GM21423 (cell line): ENCODE measurements around the gene ZC3H10.
"Not testable (repeated sequence)": the region's sequence is repeated elsewhere in the genome, so short reads cannot be mapped to it uniquely, and the experiment has no call there.

Source experiments
- ATAC-seq: cut with Tn5 transposase; IDR thresholded peaks from one replicate; pipeline ENCODE4 v1.9.1; 2021; ENCODE audit warnings: mild to moderate bottlenecking, moderate library complexity; ENCODE audit not compliant: unreplicated experiment

ZC3H10 gene, protein sequence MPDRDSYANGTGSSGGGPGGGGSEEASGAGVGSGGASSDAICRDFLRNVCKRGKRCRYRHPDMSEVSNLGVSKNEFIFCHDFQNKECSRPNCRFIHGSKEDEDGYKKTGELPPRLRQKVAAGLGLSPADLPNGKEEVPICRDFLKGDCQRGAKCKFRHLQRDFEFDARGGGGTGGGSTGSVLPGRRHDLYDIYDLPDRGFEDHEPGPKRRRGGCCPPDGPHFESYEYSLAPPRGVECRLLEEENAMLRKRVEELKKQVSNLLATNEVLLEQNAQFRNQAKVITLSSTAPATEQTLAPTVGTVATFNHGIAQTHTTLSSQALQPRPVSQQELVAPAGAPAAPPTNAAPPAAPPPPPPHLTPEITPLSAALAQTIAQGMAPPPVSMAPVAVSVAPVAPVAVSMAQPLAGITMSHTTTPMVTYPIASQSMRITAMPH

DNA sequence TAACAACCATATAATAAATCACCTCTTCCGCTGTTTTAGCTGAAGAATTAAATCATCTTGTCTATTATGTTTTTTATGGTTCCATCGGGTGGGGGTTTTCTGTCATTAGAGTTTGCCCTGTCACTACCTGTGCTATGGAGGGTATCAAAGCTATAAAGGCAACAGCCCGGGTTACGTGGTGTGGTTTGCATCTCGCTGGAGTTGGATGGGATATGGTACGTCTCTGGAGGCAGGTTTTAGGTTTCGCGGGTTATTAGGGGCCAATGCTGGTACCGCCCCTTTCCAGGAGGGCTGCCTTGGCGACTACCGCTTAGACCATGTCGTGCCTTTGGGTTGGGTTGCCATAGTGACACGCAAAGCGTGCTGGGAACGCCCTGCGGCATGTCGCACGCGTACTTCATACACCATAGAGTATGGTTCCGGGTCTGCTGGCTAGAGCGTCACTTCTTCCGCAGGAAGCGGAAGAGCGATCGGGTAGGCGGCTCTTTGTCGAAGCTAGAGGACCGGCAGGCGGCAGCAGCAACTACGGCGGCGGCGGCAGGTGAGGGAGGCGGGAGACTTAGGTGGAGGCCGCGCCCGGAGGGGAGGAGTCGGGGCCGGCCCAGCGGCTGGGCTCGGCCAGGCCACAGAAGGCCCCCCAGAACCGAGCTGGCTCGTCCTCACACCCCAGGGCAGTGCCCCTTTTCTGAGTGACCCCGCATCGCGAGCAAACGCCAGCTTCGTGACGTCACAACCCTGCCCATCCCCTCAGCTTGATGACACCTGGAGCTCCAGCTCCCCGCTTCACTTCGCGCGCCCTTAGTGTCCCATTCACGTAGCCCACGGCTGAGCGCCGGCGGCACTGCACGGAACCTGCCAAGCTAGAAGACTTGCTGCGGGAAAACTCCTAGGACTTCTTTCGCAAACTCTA lies at the start of gene ZC3H10:
Gene ZC3H10 (plus strand): TSS at position 489 of the 910 bp plus-strand sequence. CDS start 2,297 bp downstream, outside the sequence.
- ATAC-seq, result peak; percentile 83

- ATAC-seq, result no peak
Observed at GRCh38 chr12:56071648-56072047, 46.4 kb upstream of the ZC3H10 start.

DNA sequence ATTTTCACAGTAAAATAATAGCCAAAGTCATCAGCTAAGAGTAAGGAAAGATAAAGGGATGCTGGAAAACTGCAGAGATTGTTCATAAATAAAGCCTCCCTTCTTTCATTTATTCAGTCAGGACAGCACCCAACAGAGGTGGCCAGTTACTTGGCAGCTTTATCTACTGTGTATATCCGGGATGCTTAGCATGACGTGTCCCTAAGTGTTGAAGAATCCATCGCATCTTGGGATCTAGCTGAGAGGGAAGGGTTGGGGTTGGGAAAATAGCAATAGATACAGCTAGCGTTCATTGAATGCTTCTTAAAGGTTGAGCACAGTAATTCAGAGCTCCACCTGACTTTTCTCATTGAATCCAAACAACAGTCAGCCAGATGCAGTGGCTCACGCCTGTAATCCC lies 43.7 kb upstream of the ZC3H10 start:
- ATAC-seq, result no peak

GRCh38 chr12:56077966-56078365 lies 40.1 kb upstream of the ZC3H10 start:
- ATAC-seq, result not testable (repeated sequence)

- ATAC-seq, result no peak
Observed at GRCh38 chr12:56078427-56078826, 39.6 kb upstream of the ZC3H10 start.

DNA sequence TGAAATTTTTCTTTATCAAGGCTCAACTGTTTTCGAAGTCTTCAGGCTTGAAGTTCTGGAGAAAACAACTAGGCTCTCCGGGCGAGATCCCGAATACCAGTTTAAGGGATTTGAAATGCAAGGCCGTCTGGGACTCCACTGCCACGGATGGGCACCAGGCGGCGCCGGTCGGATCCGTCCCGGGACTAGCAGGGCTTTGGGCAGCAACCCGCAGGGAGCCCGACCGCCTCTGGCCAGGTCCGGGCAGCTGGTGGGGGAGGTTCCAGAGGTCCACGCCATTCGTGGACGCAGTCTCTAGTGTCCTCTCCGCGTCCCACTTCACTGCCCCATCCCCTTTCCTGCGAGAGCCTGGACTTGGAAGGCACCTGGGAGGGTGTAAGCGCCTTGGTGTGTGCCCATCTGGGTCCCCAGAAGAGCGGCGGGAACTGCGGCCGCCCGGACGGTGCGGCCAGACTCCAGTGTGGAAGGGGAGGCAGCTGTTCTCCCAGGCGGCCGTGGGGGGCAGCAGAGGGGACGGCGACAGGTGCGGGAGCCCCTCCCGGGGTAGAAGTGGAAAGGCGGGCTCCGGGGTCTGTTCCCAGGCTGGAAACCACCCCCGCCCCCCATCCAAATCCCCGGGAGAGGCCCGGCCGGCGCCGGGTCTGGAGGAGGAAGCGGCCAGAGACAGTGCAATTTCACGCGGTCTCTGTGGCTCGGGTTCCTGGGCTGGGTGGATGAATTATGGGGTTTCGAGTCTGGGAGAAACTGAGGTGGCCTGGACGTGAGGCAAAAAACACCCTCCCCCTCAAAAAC lies 38.9 kb upstream of the ZC3H10 start:
- peak; percentile 61 for ATAC-seq

DNA sequence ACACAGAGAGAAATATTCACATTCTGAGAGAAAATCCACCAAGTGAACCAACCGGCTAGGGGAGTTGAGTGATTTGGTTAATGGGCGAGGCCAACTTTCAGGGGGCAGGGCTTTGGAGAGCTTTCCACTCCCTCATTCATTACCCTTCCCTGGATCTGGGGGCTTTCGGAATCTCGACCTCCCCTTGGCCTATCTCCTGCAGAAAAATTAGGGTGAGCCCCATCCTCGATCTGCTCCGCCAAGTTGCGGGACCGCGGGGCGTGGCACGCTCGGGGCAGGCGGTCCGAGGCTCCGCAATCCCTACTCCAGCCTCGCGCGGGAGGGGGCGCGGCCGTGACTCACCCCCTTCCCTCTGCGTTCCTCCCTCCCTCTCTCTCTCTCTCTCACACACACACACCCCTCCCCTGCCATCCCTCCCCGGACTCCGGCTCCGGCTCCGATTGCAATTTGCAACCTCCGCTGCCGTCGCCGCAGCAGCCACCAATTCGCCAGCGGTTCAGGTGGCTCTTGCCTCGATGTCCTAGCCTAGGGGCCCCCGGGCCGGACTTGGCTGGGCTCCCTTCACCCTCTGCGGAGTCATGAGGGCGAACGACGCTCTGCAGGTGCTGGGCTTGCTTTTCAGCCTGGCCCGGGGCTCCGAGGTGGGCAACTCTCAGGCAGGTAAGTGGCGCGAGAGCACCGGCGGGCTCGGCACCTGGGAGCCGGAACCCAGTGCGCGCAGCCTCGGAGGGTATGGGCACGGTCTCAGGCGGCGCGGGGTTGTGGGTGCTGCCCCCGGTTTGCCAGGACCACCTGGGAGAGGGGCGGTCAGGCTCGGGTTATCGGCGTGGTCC lies 38.1 kb upstream of the ZC3H10 start, which contains the start of gene ERBB3:
Gene ERBB3 (plus strand): TSS at position 443 of the 833 bp plus-strand sequence. CDS start 136 bp downstream, at position 579.
- ATAC-seq, result no peak

GRCh38 chr12:56080556-56081138 lies 37.4 kb upstream of the ZC3H10 start:
- no peak for ATAC-seq

DNA sequence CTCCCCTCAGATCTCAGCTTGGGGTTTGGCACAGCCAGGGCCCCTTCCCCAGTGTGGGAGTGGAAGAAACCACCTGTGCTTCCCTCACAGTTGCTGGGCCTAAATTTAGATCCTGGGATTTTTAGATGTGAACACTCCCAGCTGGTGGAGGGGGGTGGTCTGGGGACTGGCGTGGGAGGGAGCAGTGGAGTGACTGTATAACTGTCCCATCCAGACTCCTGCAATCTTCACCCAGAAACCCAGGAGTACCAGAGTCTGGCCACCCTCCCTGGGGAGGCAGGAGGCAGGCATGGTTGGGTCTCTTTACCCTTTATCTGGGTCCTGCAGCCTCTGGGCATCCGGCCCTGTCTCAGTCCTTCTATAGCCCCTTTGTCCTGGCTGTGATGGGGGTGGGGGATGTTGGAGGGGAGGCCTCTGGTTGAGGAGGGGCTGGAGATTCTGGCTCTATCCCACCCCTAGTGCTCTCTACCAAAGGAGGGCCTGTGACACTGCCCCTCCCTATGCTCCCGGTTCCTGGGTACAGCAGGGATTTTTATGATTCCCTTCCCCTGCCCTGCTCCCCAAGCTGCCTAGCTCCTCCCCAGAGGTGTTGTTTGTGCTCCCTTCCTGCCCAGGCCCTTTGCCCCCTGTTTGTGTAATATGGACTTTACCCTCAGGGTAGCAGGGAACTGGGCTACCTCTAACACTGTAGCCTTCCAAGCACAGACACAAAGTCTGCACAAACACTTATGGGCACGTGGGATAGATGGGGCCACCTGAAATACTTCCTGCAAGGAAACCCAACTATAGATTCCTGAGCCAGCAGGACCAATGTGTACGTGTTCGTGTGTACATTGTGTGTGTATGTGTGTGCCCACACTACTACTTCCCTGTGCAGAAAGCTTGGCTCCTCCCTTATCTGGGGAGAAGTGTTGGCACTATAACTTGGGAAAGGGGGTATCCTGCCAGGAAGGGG lies 36.4 kb upstream of the ZC3H10 start:
- no peak for ATAC-seq

GRCh38 chr12:56082382-56082781 lies 35.7 kb upstream of the ZC3H10 start:
- no peak for ATAC-seq

DNA sequence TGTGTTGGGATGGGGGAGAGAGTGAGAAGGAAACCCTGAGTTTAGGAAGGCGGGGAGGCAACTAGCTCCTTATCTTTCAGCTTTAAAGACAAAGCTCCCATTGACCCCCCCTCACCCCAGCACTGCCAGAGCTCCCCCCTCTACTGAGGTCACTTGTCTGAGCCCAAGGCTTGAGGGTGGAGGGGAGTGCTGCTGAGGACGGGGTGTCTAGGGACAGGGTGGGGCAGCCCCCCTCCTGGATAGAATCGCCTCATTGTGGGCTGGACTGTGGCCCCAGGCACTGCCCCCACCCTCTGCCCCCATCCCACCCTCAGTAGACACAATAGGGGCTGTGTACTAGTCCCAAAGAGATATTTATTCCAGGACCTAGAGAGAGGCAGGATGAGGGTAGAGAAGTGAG lies 35.1 kb upstream of the ZC3H10 start:
- no peak for ATAC-seq

- no peak for ATAC-seq
Observed at GRCh38 chr12:56084958-56085543, 33.0 kb upstream of the ZC3H10 start.

GRCh38 chr12:56086096-56086495 lies 32.0 kb upstream of the ZC3H10 start:
- ATAC-seq, result no peak

DNA sequence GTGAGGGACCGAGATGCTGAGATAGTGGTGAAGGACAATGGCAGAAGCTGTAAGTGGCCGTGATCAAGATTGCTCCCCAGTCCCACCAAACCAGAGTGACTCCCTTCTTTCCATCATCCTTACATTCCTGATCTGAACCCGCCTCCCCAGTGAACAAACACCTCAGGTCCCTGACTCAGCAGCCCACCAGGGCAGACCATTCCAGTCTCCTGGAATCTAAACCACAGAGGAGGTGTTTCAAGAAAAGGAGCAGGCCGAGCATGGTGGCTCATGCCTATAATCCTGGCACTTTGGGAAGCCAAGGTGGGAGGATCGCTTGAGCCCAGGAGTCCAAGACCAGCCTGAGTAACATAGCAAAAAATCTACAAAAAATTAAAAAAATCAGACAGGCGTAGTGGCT lies 31.5 kb upstream of the ZC3H10 start:
- no peak for ATAC-seq

DNA sequence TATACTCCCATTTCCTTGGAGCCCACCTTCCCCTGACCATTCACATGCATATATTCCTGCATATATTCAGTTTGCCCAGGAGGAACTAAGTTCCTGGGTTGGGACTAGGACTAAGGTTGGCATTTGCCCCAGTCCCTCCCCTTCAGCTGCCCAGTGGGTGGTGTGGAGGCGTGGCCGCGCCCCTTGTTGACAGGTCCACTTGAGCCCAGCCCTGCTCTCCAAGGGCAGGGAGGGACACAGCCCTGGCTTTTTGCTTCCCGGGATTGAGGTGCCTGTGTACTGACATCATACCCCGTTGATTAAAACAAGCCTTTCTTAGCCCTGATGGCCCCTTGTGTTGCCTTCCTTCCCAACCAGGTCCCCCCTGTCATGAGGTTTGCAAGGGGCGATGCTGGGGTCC lies 30.8 kb upstream of the ZC3H10 start:
- no peak for ATAC-seq

GRCh38 chr12:56097738-56098137 lies 20.3 kb upstream of the ZC3H10 start:
- ATAC-seq, result no peak

GRCh38 chr12:56098592-56098991 lies 19.5 kb upstream of the ZC3H10 start:
- no peak for ATAC-seq

GRCh38 chr12:56099787-56100186 lies 18.3 kb upstream of the ZC3H10 start:
- no peak for ATAC-seq
